ENCODE results near the gene RHBDL1. TPM values are rescaled to one million over a fixed set of nuclear protein-coding genes. Genes with fewer than 3 reads are reported as not detected.

The RHBDL1 gene
- total and polyA plus RNA-seq, 9 of the 15 experiments (the other 6 are each of a cell fraction or from before 2014, with no cell fraction given): 0.03 to 5.6 (median 1.3) TPM; not detected in 1

DNA sequence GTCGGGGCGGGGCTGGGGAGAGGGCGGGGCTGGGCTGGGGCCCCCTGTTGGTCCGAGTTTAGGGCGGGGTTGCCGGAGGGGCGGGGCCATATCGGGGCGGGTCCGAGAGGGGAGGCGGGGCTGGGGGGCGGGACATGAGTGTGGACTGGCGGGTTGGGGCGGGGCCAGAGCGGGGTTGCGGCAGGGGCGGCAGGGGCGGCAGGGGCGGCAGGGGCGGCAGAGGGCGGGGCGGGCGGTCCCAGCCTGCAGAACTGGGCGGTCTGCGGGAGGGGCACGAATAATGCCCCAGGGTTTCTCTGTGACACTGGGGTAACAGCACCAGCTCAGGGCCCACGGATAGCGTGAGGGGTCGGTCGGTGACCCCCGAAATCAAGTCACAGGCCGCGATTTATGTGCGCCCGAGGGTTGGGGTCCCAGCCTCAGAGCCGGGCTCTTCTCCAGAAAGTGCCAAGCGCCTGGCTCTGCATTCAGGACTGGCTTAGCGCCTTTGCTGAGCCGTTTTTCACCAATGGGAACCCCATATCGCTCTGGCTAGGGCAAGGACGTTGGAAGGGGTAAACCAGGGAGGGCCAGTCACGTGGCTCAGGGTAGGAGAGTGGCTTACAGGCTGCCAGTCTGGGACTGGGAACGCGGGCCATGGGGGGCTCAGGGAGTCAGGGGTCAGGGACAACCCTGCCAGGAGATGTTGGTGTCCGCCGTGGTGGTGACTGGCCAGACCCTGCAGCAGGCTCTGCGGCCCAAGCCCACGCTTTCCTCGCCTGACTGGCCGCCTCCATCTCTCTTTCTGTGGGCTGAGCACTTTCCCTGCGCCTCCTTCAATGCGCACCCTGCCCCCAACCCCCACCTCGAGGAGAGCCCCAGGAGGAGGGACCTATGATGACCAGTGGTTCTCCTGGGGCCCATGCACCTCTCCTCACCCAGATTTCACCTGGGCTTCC lies 38.1 kb upstream of the RHBDL1 start (continued):
- TF ChIP-seq GTF2F1 (IDR thresholded peaks at IDR 0.05; ENCODE audit: low read depth, low read length) (no peak), ZNF253 (CRISPR knock-in tag; conservative IDR thresholded peaks at IDR 0.05) (no peak), ZNF76 (CRISPR knock-in tag; IDR thresholded peaks at IDR 0.05; ENCODE audit: borderline replicate concordance) (no peak), ZNF436 (CRISPR knock-in tag; IDR thresholded peaks at IDR 0.05) (no peak), IFI16 (CRISPR knock-in tag; IDR thresholded peaks at IDR 0.05) (no peak), TAF15 (IDR thresholded peaks at IDR 0.05; ENCODE audit: low read depth, low read length) (no peak), ZKSCAN8 (CRISPR knock-in tag; IDR thresholded peaks at IDR 0.05) (no peak), COPS2 (conservative IDR thresholded peaks at IDR 0.05) (no peak), ZBTB1 (CRISPR knock-in tag; IDR thresholded peaks at IDR 0.05; ENCODE audit: borderline replicate concordance, low read depth) (no peak), ZNF695 (CRISPR knock-in tag; IDR thresholded peaks at IDR 0.05) (no peak), NUFIP1 (IDR thresholded peaks at IDR 0.05; ENCODE audit: partially characterized antibody) (no peak), CHD4 (IDR thresholded peaks at IDR 0.05; ENCODE audit: insufficient read depth, insufficient replicate concordance, low read depth, low read length, poor library complexity, severe bottlenecking) (no peak), MAZ (CRISPR knock-in tag; conservative IDR thresholded peaks at IDR 0.05 in 1 of 2, IDR thresholded peaks at IDR 0.05 in 1 of 2) (0 out of 4 replicates have a peak, but pooled peaks of 1 of the 2 experiments have one; percentile 2), ZFP1 (CRISPR knock-in tag; IDR thresholded peaks at IDR 0.05) (no peak), EZH2 (IDR thresholded peaks at IDR 0.05; ENCODE audit: borderline replicate concordance, low read depth, low read length) (no peak), TAL1 (IDR thresholded peaks at IDR 0.05) (no peak), CREM (IDR thresholded peaks at IDR 0.05; ENCODE audit: low read depth) (no peak), CBX2 (IDR thresholded peaks at IDR 0.05; ENCODE audit: insufficient read depth, low read length, poor library complexity, severe bottlenecking) (no peak), U2AF2 (optimal IDR thresholded peaks at IDR 0.05; ENCODE audit: low read depth, low read length) (no peak), FOXK1 (CRISPR knock-in tag; IDR thresholded peaks at IDR 0.05; ENCODE audit: borderline replicate concordance) (no peak)
- TF ChIP-seq, protein P1, sequence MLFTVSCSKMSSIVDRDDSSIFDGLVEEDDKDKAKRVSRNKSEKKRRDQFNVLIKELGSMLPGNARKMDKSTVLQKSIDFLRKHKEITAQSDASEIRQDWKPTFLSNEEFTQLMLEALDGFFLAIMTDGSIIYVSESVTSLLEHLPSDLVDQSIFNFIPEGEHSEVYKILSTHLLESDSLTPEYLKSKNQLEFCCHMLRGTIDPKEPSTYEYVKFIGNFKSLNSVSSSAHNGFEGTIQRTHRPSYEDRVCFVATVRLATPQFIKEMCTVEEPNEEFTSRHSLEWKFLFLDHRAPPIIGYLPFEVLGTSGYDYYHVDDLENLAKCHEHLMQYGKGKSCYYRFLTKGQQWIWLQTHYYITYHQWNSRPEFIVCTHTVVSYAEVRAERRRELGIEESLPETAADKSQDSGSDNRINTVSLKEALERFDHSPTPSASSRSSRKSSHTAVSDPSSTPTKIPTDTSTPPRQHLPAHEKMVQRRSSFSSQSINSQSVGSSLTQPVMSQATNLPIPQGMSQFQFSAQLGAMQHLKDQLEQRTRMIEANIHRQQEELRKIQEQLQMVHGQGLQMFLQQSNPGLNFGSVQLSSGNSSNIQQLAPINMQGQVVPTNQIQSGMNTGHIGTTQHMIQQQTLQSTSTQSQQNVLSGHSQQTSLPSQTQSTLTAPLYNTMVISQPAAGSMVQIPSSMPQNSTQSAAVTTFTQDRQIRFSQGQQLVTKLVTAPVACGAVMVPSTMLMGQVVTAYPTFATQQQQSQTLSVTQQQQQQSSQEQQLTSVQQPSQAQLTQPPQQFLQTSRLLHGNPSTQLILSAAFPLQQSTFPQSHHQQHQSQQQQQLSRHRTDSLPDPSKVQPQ (CRISPR knock-in tag; IDR thresholded peaks at IDR 0.05; ENCODE audit: borderline replicate concordance): no peak
- TF ChIP-seq, protein P2, sequence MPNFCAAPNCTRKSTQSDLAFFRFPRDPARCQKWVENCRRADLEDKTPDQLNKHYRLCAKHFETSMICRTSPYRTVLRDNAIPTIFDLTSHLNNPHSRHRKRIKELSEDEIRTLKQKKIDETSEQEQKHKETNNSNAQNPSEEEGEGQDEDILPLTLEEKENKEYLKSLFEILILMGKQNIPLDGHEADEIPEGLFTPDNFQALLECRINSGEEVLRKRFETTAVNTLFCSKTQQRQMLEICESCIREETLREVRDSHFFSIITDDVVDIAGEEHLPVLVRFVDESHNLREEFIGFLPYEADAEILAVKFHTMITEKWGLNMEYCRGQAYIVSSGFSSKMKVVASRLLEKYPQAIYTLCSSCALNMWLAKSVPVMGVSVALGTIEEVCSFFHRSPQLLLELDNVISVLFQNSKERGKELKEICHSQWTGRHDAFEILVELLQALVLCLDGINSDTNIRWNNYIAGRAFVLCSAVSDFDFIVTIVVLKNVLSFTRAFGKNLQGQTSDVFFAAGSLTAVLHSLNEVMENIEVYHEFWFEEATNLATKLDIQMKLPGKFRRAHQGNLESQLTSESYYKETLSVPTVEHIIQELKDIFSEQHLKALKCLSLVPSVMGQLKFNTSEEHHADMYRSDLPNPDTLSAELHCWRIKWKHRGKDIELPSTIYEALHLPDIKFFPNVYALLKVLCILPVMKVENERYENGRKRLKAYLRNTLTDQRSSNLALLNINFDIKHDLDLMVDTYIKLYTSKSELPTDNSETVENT (CRISPR knock-in tag; IDR thresholded peaks at IDR 0.05): no peak

All from K562 (cell line).